Heart left ventricle (tissue), 13 donors: Measurements from ENCODE around the gene NPTX1.

ENCODE experiments used
- CTCF ChIP-seq, 12 donors: fragments of 200-600 bp; sonication (generic) in 4 of 12; IDR thresholded peaks; one replicate each; pipeline versions ENCODE4 v1.5.0 to v1.8.0; 2018 to 2022; ENCODE audit warnings: antibody characterized with exemption in 12 of 12, mild to moderate bottlenecking in 5 of 12
- POLR2A ChIP-seq, 2 donors: fragments of 450-650 bp; IDR thresholded peaks; one replicate each; pipeline ENCODE4 v1.6.1; 2017; ENCODE audit warnings: antibody characterized with exemption in 2 of 2, mild to moderate bottlenecking in 2 of 2, moderate library complexity in 2 of 2
- donor health status: ischemic (EF 13 %, LVEDD 7.1; RV severe dilation, severe dysfunction).
- donor health status: DM: no; HTN: yes; CAD: no.
- donor health status: DM: no; HTN: no; CAD: no.
- donor health status: ischemic (EF 25% LVEDD 6.9; RV normal size, moderate dysfunction).
- donor health status: ischemic (EF 25% LVEDD 5.7; RV mildly dilated, moderate dysfunction).
- donor health status: ischemic (EF 35%, LVEDD 5.7; RV mildly dilated, moderate dysfunction).
- donor health status: nonischemic (EF 11% LVEDD 7.7; RV severe dilation, severe dysfunction).
- donor health status: DM: yes; HTN: yes; CAD: no.
- donor health status: PGD.
- donor health status: ischemic (EF 29% LVEDD 5.4; RV normal size, mild dysfunction).
- donor health status: nonischemic (EF 23%, LVEDD 6.1; RV moderate dilation, normal function).

GRCh38 chr17:80468242-80468641 is 8.2 kb downstream of the NPTX1 start:
- TF ChIP-seq CTCF (IDR thresholded peaks at IDR 0.05) (no peak), POLR2A (IDR thresholded peaks at IDR 0.05) (no peak)
